Fibroblast of the aortic adventitia (primary cell): Measurements from ENCODE around the gene MEF2B. TPM values are rescaled to one million over a fixed set of nuclear protein-coding genes. Genes with fewer than 3 reads are reported as not detected.

Experiments used
- DNase-seq: peaks from one replicate; pipeline ENCODE4 v3.0.0-alpha.2; 2010; ENCODE audit warnings: low read depth
- H3K4me3 ChIP-seq: 2 replicates; pipeline ENCODE4 v1.5.1; 2011; ENCODE audit warnings: low read depth, mild to moderate bottlenecking, control low read depth, low read length, moderate library complexity
- total RNA-seq: library from RNA; depleted of rRNA; stranded (reverse); fragments of >200 nt; gene quantifications from 2 replicates; pipeline ENCODE4 v1.2.3, GENCODE V29; 2012; ENCODE audit warnings: low replicate concordance
- TF ChIP-seq, protein P1 (sequence below): IDR thresholded peaks from 2 replicates; pipeline ENCODE4 v1.5.1; 2011; ENCODE audit warnings: mild to moderate bottlenecking, low read length, control low read depth, inconsistent platforms; ENCODE audit not compliant: insufficient read depth

Gene MEF2B
- total RNA-seq, 1 donor, result 0.27 TPM

DNA sequence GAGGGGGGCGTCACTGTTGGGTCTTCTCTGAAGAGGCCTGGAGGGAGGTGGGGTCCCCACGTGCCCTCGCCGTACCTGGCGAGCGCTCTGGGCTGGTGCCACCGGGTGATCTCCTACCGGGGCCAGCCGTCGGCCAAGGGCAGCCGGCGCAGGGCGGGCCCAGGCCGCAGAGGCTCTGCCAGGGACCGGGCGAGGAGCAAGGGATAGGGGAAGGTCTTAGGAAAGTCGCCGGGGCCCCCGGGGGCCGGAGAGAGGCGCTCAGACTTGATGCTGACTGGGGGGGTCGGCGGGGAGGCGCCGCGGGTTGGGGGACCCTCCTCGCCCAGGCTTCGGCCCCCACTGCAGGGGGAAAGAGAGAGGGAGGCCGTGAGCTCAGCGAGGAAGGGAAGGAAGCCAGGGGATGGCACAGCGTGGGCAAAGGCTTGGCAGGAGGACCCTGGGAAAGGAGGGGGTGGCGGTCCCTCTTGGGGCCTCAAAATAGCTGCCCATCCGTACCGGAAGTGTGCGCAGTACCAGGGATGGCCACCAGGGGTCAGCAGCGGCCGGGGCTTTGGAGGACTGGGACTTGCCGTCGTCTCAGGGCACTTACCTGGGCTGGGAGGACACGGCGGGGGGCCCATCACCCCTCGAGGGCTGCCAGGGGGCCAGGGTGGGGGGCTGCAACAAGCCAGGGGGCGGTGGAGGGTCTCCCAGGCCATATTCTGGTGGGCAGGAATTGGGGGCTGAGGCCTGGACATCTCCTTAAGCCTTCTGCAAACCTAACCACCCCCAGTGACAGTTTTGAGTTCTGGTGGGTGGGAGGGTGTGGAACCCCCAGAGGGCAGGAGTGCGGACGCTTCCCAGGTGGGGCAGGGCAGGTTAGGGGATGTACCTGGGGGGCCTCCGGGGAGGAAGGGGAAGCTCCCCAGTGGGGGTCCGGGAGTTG lies 24.1 kb downstream of the MEF2B start:
- no peak overlapping the region for H3K4me3 ChIP-seq
- DNase-seq, result peak; percentile 56
- TF ChIP-seq, protein P1, sequence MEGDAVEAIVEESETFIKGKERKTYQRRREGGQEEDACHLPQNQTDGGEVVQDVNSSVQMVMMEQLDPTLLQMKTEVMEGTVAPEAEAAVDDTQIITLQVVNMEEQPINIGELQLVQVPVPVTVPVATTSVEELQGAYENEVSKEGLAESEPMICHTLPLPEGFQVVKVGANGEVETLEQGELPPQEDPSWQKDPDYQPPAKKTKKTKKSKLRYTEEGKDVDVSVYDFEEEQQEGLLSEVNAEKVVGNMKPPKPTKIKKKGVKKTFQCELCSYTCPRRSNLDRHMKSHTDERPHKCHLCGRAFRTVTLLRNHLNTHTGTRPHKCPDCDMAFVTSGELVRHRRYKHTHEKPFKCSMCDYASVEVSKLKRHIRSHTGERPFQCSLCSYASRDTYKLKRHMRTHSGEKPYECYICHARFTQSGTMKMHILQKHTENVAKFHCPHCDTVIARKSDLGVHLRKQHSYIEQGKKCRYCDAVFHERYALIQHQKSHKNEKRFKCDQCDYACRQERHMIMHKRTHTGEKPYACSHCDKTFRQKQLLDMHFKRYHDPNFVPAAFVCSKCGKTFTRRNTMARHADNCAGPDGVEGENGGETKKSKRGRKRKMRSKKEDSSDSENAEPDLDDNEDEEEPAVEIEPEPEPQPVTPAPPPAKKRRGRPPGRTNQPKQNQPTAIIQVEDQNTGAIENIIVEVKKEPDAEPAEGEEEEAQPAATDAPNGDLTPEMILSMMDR, result peak; percentile 98

DNA sequence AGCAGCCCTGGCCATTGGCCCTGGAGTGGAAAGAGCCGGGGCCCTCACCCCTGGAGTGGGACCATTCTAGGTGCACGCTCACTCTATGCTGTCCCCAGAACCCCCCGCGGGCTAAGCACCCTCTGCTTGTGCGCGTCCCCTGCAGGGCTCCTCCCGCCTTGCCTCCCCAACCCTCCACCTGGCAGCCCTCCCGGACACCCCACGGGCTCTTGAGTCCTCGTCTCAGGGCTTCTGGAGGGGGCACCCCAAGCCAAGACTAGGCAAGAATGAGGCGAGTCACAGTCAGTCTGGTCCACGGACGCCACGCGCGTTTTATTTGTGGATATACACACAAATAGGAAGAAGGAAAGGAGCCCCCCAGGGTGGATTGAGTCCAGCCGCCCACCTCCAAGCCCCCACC lies 24.8 kb downstream of the MEF2B start:
- H3K4me3 ChIP-seq, result no peak overlapping the region
- DNase-seq, result no peak
- TF ChIP-seq, protein P1, result no peak

DNA sequence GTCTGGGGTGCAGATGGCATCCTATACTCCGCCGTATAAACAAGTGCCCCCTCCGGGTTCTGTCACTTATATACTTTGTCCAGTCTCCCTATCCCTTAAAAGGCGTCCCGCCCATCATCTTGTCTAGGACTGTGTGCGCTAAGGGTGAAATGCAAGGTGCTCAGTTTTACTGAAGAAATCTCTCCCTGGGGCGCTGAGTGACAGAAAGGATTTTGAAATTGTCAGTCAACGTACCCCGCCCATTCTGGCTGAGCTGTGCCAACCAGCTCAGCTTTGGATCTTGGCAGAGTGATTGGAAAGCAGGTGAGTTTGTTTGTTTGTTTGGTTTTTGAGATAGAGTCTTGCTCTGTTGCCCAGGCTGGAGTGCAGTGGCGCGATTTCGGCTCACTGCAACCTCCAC lies 27.7 kb downstream of the MEF2B start:
- TF ChIP-seq, protein P1, result no peak
- DNase-seq, result no peak
- H3K4me3 ChIP-seq, result no peak overlapping the region

DNA sequence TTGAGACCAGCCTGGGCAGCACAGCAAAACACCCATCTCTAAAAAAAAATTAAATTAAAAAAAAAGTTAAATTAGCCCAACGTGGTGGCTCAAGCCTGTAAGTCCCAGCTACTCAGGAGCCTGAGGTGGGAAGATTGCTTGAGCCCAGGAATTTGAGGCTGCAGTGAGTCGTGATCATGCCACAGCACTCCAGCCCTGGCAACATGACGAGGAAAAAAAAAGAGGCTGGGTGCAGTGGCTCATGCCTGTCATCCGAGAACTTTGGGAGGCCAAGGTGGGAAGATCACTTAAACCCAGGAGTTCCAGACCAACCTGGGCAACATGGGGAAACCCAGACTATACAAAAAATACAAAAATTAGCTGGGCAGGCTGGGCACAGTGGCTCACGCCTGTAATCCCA lies 29.6 kb downstream of the MEF2B start:
- no peak for DNase-seq
- H3K4me3 ChIP-seq, result no peak overlapping the region
- TF ChIP-seq, protein P1, result no peak

DNA sequence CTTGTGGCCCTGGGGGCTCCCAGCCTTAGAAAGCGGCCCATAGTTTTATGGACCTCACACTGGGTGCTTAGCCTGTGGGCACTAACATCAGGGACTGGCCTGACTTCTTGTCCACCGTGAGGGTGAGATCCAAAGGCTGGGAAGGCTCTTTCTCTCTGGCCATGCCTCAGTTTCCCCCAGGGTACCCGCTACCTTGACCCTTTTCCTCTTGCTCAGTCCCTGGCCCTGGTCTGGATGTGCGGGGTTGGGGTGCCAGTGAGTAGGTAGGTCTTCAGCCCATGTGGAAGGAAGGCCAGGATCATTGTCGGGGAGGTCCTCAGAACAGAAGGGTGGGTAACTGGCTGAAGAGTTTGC lies 30.2 kb downstream of the MEF2B start:
- TF ChIP-seq, protein P1, result no peak
- no peak for DNase-seq

DNA sequence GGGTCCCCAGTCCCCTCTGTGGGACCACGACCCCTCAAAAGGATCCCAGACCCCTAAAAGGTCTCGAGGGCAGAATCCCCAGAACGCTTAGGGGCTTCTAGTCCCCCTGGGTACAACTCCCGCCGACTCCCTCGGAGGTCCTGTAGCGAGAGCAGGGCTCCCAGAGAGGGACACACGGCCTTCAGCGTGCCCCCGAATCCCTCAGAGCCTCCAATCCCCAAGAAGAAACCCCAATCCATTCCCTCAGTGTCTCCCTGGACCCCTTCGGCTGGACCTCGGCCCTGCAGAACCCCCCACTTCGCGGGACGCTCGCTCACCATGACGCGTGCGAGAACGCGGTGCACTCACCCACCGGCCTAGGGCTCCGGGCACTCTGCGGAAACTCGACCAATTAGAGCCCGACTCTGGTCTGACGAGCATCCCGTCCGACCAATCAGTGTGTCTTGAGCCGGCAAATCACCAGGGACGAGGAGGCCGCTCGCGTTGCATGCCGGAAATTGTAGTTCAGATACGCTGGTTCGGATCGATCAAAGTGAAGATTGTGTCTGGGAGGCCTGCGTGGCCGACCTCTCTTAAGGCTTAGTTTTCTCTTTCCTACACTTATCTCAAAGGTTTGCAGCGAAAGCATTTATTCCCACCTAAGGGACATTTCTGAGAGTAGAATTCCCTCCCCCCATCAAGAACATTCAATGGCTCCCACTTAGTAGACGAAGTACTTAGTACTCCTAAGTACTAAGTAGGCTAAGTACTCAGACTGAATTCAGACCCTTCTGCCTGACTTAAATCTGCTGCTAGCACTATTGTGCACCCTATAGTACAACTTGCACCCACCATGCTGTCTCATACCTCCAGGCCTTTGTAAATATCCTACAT lies 31.7 kb downstream of the MEF2B start, which contains the start of gene TMEM161A:
TMEM161A (minus strand) TSS at position 370 of the 873 bp plus-strand sequence; CDS start at position 320, 50 bp downstream.
- peak; percentile 99 for DNase-seq

More for the DNA sequence above, 30.2 kb downstream of the MEF2B start:
- H3K4me3 ChIP-seq, result no peak overlapping the region

More for the DNA sequence above, 31.7 kb downstream of the MEF2B start, which contains the start of gene TMEM161A:
- TF ChIP-seq, protein P1, result no peak
- H3K4me3 ChIP-seq, result peak within 1 kb of the TSS; percentile 96
